GM12801 (cell line): Measurements from ENCODE around the gene NASP.

ENCODE experiments used
- TF ChIP-seq, protein P1 (sequence below): IDR thresholded peaks from one replicate; pipeline ENCODE4 v1.5.1; 2011; ENCODE audit warnings: control low read depth; ENCODE audit not compliant: insufficient read length; ENCODE audit errors: extremely low read depth

The NASP gene, protein sequence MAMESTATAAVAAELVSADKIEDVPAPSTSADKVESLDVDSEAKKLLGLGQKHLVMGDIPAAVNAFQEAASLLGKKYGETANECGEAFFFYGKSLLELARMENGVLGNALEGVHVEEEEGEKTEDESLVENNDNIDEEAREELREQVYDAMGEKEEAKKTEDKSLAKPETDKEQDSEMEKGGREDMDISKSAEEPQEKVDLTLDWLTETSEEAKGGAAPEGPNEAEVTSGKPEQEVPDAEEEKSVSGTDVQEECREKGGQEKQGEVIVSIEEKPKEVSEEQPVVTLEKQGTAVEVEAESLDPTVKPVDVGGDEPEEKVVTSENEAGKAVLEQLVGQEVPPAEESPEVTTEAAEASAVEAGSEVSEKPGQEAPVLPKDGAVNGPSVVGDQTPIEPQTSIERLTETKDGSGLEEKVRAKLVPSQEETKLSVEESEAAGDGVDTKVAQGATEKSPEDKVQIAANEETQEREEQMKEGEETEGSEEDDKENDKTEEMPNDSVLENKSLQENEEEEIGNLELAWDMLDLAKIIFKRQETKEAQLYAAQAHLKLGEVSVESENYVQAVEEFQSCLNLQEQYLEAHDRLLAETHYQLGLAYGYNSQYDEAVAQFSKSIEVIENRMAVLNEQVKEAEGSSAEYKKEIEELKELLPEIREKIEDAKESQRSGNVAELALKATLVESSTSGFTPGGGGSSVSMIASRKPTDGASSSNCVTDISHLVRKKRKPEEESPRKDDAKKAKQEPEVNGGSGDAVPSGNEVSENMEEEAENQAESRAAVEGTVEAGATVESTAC

DNA sequence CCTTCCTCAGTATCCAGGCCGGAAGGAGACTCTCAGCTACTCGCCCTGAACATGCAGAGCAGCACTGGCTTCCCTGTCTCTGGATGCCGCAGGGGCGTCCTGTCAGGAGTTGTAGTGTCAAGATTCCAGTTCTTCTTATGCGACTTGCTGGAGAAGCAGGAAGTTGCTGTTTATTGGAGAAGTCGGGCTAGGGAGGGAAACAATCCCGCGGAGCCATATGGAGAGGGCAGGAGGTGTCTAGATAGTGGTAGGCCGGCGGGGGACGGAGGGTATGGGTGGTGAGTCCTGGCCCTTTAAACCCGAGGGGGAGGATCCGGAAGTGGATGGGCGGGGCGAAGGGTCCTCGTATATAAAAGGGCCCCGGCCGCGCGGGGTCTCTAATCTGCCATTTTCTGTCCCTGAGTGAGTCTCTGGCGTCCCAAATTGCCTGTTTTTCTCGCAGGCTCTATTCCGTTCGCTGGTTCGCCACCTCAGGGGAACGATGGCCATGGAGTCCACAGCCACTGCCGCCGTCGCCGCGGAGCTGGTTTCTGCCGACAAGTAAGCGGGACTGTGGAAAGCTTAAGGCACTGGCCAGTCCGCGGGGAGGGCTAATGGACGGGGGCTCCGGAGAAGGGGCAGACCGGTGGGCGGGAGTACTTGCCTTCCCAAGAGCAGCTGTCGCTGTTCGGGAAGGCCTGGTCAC lies at the start of gene NASP:
TSS of gene NASP (plus strand) at position 376 of the 685 bp plus-strand sequence. CDS start at position 482, 106 bp downstream.
- TF ChIP-seq, protein P1, sequence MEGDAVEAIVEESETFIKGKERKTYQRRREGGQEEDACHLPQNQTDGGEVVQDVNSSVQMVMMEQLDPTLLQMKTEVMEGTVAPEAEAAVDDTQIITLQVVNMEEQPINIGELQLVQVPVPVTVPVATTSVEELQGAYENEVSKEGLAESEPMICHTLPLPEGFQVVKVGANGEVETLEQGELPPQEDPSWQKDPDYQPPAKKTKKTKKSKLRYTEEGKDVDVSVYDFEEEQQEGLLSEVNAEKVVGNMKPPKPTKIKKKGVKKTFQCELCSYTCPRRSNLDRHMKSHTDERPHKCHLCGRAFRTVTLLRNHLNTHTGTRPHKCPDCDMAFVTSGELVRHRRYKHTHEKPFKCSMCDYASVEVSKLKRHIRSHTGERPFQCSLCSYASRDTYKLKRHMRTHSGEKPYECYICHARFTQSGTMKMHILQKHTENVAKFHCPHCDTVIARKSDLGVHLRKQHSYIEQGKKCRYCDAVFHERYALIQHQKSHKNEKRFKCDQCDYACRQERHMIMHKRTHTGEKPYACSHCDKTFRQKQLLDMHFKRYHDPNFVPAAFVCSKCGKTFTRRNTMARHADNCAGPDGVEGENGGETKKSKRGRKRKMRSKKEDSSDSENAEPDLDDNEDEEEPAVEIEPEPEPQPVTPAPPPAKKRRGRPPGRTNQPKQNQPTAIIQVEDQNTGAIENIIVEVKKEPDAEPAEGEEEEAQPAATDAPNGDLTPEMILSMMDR: no peak

DNA sequence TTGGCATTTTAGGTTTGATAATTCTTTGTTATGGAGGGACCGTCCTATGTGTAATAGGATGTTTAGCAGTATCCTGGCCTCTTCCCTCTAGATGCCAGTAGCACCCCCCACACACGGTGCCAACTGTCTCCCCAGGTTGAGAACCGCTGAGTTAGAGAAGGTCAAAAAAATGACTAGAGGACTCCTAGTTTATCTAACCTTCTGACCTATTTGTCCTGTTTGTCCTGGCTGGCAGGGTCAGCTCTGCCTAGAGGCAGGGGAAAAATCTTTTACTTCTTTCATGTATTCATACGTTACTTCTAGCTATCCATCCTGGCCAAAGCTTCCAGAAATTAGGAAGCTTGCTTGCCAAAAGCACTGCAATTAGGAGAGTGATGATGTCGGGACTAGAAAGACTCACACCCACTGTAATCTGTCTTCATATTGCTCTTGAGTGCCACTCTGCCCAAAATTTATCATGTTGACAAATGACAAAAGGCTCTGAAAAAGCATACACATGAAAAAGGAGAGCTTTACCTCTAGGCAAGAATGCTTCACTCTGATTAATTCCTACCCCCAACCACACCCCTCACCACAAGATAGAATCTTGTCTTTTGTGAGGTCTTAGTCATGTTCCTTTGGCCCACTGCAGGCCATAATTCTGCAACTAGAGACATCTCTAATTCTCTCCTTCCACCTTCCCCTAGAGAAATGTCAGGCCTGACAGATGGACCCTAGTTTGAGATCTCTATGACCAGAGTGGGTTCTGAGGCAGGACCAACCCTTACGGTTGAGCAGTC lies 47.7 kb upstream of the NASP start:
- TF ChIP-seq, protein P1: no peak

DNA sequence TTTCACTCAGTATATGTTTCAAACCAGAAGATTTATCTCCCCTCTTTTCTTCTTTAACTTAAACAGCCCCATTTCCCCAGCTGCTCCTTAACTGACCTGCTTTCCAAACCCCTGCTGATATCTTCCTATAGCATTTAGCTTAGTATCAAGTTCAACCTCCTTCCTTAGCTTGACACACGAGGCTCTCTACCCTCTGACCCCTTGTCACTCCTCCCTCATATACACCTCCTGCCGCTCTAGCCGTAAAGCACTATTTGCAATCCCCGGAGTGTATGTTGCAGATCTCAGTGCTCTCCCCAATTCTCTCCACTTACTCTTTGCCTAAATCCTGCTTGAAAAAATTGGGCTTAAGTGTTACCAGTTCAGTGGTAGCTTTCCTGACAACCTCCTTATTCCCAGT lies 47.0 kb upstream of the NASP start:
- TF ChIP-seq, protein P1: no peak

DNA sequence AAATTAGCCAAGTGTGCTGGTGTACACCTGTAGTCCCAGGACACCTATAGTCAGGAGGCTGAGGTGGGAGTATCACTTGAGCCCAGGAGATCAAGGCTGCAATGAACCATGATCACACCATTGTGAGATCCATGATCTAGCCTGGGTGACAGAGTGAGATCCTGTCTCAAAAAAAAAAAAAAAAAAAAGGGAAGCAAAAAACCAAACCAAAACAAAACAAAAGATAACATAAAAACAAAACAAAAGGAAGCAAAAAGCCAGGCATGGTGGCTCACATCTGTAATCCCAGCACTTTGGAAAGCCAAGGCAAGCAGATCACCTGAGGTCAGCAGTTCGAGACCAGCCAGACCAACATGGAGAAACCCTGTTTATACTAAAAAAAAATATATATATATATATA lies 42.6 kb upstream of the NASP start:
- TF ChIP-seq, protein P1: no peak

DNA sequence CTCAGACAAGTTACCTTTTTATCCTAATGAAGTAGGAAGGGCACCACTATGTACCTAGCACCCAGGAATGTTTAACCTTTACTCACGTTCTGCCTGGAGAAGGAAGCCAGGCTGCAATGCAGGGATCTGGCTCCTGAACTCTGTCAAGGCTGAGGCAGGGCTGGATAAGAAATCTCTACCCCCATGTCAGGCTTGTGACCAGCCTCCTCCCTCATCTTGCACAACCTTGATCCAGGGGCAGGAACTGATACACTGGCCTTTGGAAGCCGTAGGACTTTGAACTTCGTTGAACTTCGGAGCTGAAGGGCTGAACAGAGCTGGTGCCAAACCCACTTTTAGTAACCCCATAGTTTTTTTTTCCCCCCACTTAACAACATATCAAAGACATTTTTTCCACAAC lies 41.2 kb upstream of the NASP start:
- TF ChIP-seq, protein P1: no peak

DNA sequence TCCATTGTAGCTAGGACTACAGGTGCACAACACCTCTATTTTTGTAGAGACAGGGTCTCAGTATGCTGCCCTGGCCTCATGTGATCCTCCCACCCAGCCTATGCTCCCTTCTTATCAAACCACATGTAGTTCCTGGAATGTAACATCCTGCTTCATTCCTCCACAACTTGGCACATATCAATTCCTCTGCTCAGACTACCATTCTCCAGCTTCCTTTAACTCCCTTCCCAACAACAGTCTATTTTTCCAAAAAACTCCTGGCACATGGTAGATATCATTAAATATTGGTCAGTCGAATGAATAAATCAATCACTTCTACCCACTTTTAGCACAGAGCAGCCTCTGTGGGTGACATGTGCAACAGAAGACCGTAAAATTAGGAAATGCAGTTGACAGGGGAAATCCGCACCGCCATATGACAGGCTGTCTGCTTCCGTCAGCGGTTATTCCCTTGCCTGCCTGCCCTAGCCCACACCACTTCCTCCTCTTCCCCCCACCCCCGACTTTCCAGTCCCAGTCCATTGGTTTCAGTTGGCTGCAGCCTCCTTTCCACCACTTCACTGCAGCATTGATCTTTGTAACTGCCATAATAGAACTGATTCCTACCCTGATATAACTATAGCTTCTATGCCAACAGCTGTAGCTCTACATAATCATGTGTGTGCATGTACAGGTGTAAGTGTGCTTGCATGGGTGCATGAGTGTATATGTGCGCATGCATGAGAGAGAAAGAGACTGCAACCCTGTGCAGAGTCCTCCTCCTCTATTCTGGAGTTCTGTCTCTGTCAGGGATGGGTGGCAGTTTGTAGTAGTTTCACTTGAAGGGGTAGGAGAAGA lies 40.0 kb upstream of the NASP start:
- TF ChIP-seq, protein P1: no peak
